ENCODE measurements around the gene BCAS3. TPM values are rescaled to one million over a fixed set of nuclear protein-coding genes. Genes with fewer than 3 reads are reported as not detected.

Gene BCAS3
- total RNA-seq, 1 donor from 2014 or later = 64.9 TPM

DNA sequence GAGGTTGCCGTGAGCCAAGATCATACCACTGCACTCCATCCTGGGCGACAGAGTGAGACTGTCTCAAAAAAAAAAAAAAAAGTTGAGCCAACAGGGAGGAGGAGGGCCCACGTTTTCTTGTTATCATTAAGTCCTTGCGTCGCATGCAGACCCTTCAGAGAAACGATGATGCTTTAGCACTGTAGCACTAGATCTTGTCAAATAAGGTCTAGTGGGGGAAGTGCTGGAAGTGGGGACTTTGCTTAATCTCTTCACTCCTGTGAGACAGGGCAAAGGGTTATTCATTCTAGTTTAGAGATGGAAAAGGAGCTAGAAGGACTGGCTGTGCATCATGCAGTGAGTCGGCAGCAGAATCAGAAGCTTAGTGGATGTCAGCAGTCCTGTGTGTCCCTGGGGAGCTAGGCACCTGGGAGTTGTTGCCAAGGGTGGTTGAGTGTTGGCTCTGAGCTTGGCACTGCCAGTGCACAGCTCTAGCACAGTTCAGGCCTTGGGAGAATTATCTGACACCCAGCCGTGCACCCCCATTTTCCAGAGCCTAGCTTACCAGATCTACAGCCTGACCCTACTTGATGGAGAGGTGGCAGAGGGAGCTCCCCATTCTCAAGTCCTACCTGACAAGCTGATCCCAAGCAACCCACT lies 688.5 kb downstream of the BCAS3 start:
- TF ChIP-seq, protein P1, sequence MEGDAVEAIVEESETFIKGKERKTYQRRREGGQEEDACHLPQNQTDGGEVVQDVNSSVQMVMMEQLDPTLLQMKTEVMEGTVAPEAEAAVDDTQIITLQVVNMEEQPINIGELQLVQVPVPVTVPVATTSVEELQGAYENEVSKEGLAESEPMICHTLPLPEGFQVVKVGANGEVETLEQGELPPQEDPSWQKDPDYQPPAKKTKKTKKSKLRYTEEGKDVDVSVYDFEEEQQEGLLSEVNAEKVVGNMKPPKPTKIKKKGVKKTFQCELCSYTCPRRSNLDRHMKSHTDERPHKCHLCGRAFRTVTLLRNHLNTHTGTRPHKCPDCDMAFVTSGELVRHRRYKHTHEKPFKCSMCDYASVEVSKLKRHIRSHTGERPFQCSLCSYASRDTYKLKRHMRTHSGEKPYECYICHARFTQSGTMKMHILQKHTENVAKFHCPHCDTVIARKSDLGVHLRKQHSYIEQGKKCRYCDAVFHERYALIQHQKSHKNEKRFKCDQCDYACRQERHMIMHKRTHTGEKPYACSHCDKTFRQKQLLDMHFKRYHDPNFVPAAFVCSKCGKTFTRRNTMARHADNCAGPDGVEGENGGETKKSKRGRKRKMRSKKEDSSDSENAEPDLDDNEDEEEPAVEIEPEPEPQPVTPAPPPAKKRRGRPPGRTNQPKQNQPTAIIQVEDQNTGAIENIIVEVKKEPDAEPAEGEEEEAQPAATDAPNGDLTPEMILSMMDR (IDR thresholded peaks at IDR 0.05; ENCODE audit: unreplicated experiment) = no peak
- Mint-ChIP-seq H3K9me3 (no peaks in the 10 kb centered on the region), H3K27me3 (ENCODE audit: low read depth) (no peaks in the 10 kb centered on the region), H3K4me1 (peaks cover 23% of the 10 kb centered on the region), H3K4me3 (no peak overlapping the region), H3K27ac (no peak overlapping the region), H3K36me3 (peaks cover 17% of the 10 kb centered on the region)
- no peak for DNase-seq (ENCODE audit: low spot score in 2 of 2, unreplicated experiment in 2 of 2)

DNA sequence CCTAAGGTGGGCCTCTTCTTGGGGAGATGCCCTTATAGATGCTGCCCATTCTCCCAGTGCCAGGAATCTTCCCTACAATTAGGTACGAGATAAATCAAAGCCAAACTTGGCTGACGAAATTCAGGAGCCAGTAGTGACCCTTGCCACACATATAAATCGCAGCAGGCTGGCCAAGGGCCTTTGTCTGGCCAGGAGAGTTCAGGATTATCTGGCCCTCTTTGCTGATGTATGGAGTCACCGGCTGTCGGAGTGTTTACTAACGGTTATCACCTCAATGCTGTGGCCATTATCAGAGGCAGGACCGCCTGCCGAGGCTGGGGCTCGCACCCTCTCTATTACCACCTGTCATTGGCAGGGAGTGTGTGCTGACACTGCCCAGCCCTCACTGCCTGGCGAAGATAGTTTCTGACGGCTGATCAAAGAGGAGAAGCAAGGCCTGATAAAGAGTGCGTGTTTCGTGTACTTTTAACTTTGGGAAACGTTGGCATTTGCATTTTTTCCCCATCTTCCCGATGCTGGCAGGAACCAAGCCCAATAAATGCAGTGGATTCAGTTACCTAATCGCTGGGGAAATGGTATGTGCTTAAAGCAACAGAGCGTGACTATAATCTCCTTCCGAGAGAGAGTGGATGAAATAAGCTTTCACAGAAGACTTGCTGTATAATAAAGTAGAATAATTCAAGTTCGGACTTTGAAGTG lies 689.2 kb downstream of the BCAS3 start:
- Mint-ChIP-seq H3K27ac (no peak overlapping the region), H3K4me1 (peaks cover 25% of the 10 kb centered on the region), H3K9me3 (no peaks in the 10 kb centered on the region), H3K36me3 (peaks cover 15% of the 10 kb centered on the region), H3K4me3 (no peak overlapping the region), H3K27me3 (ENCODE audit: low read depth) (no peaks in the 10 kb centered on the region)
- DNase-seq (ENCODE audit: low spot score in 2 of 2, unreplicated experiment in 2 of 2) = no peak
- TF ChIP-seq, protein P1 (IDR thresholded peaks at IDR 0.05; ENCODE audit: unreplicated experiment) = no peak

DNA sequence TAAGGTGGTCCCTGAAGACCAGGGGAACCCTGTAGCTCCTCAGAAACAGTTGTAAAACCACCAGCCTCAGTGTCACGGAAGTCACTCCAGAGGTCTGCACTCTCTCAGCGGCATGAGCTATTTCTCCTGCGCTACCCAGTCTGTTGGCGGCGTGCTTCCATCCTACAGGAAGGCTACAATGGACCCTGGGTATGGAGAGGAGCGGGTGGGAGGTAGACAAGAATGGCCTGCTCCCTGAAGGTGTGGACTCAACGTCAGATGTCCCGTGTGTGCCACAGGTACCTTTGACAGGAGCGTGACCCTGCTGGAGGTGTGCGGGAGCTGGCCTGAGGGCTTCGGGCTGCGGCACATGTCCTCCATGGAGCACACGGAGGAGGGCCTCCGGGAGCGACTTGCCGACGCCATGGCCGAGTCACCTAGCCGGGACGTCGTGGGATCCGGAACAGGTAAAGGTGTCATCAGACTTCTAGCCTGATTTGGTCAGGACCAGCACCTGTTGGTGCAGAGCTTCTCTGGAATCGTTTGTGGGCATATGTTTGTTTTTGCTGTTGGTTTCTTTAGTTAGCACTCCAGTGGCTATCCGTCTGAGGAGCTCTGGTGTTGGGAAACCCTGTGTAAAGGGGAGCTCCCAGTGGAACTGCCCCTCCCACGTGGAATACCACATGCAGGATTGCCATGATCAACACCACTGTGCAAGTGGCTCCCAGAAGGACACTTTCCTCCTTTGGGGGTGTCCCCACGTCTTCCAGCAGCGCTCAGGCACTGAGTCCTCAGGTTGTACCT lies 690.6 kb downstream of the BCAS3 start:
- Mint-ChIP-seq H3K27ac (no peak overlapping the region), H3K9me3 (no peaks in the 10 kb centered on the region), H3K4me1 (peaks cover 32% of the 10 kb centered on the region)

DNA sequence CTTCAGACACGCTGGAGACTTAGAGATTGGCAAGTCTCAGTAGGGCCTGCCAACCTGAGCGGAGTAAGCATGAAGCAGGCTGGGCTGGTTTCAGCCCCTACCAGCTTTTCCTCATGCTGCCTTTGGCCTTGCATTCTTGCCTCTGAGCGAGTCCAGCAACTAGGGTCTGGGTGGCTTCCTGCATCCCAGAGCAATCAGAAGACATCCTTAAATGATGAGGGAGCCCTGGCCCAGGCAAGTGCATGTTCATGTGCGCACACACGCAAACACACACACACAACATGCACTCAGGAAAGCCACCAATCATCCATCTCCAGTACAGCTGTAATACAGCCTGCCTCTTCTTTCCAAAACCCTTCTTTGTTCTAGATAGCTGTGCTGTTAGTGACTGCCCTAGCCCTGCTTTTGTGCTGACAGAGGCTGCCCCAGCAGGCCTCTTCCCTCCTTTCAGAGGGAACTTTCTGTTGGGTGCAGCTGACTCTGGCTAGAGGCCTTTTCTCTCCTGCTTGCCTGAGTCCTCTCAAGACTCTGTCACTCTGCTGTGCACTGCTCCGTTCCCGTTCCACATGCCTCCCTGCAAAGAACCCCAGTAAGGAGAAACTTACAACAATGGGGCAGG lies 691.3 kb downstream of the BCAS3 start:
- H3K27me3 Mint-ChIP-seq (ENCODE audit: low read depth) = no peaks in the 10 kb centered on the region
- TF ChIP-seq, protein P1 (IDR thresholded peaks at IDR 0.05; ENCODE audit: unreplicated experiment) = no peak
- peaks cover 34% of the 10 kb centered on the region for H3K4me1 Mint-ChIP-seq
- DNase-seq (ENCODE audit: low spot score in 2 of 2, unreplicated experiment in 2 of 2) = no peak
- H3K9me3 Mint-ChIP-seq = no peaks in the 10 kb centered on the region
- no peak overlapping the region for H3K4me3 Mint-ChIP-seq
- peaks cover 14% of the 10 kb centered on the region for H3K36me3 Mint-ChIP-seq
- no peak overlapping the region for H3K27ac Mint-ChIP-seq

More for the DNA sequence above, 690.6 kb downstream of the BCAS3 start:
- TF ChIP-seq, protein P1 (IDR thresholded peaks at IDR 0.05; ENCODE audit: unreplicated experiment) = no peak
- DNase-seq (ENCODE audit: low spot score in 2 of 2, unreplicated experiment in 2 of 2) = no peak
- peaks cover 14% of the 10 kb centered on the region for H3K36me3 Mint-ChIP-seq
- no peak overlapping the region for H3K4me3 Mint-ChIP-seq
- H3K27me3 Mint-ChIP-seq (ENCODE audit: low read depth) = no peaks in the 10 kb centered on the region

DNA sequence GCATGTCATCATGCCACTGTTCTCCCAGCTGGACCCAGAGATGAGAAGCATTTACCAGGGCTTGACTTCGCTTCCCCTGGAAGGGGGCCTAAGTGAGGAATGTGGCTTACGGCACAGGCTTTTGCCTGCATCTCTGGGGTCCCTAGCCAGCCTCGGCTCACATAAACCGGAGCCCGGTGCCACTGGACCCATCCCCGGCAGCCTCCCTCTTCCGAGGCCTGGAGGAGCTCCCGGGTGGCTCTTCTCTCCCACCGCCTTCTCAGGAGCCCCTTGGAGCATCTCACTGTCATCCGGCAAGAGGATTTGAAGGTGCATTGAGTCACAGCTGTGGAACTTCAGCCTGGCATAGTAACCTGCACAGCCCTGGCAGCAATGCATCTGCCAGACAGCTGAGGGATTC lies 692.1 kb downstream of the BCAS3 start:
- Mint-ChIP-seq H3K27me3 (ENCODE audit: low read depth) (no peaks in the 10 kb centered on the region), H3K4me1 (peaks cover 40% of the 10 kb centered on the region), H3K27ac (no peak overlapping the region), H3K36me3 (peaks cover 11% of the 10 kb centered on the region), H3K4me3 (no peak overlapping the region), H3K9me3 (no peaks in the 10 kb centered on the region)
- DNase-seq (ENCODE audit: low spot score in 2 of 2, unreplicated experiment in 2 of 2) = no peak
- TF ChIP-seq, protein P1 (IDR thresholded peaks at IDR 0.05; ENCODE audit: unreplicated experiment) = no peak
